Parathyroid adenoma (tissue), 2 donors: ENCODE measurements around the gene SNAP47.

Experiments used
- H2AFZ ChIP-seq: fragments of 300-600 bp; sonication (generic); one replicate; pipeline ENCODE4 v1.7.0; 2017; ENCODE audit warnings: antibody characterized with exemption, mild to moderate bottlenecking
- H3K27ac ChIP-seq: fragments of 300-600 bp; sonication (generic); one replicate; pipeline ENCODE4 v1.7.0; 2017
- H3K27me3 ChIP-seq: fragments of 300-600 bp; sonication (generic); one replicate; pipeline ENCODE4 v1.7.0; 2017; ENCODE audit warnings: low read length; ENCODE audit not compliant: control insufficient read depth, insufficient read depth
- H3K36me3 ChIP-seq: fragments of 300-600 bp; sonication (generic); one replicate; pipeline ENCODE4 v1.7.0; 2017; ENCODE audit warnings: low read length; ENCODE audit not compliant: control insufficient read depth, insufficient read depth
- H3K4me1 ChIP-seq: fragments of 300-600 bp; sonication (generic); one replicate; pipeline ENCODE4 v1.7.0; 2017; ENCODE audit warnings: control low read depth
- H3K4me2 ChIP-seq: fragments of 300-600 bp; sonication (generic); one replicate; pipeline ENCODE4 v1.7.0; 2017; ENCODE audit warnings: low read length
- H3K4me3 ChIP-seq: fragments of 300-600 bp; sonication (generic); one replicate; pipeline ENCODE4 v1.7.0; 2017; ENCODE audit warnings: low read depth, low read length
- H3K79me2 ChIP-seq: fragments of 300-600 bp; sonication (generic); one replicate; pipeline ENCODE4 v1.7.0; 2017; ENCODE audit warnings: control low read depth
- H3K9ac ChIP-seq: fragments of 300-600 bp; sonication (generic); one replicate; pipeline ENCODE4 v1.7.0; 2017; ENCODE audit warnings: mild to moderate bottlenecking
- H3K9me3 ChIP-seq: fragments of 300-600 bp; sonication (generic); one replicate; pipeline ENCODE4 v1.7.0; 2017; ENCODE audit warnings: low read length; ENCODE audit not compliant: control insufficient read depth
- CTCF ChIP-seq: fragments of 300-600 bp; sonication (generic); IDR thresholded peaks from one replicate; pipeline ENCODE4 v1.7.0; 2017; ENCODE audit warnings: antibody characterized with exemption, mild to moderate bottlenecking
- donor health status: primary hyperparathyroidism.

The SNAP47 gene

GRCh38 chr1:227766653-227767277 lies 31.5 kb downstream of the SNAP47 start:
- Histone ChIP-seq H3K27ac (no peak overlapping the region), H3K4me3 (no peak overlapping the region), H3K9ac (no peak overlapping the region), H3K4me2 (no peak overlapping the region), H3K9me3 (no peaks in the 10 kb centered on the region), H3K27me3 (no peaks in the 10 kb centered on the region), H2AFZ (no peak overlapping the region), H3K4me1 (no peaks in the 10 kb centered on the region), H3K36me3 (no peaks in the 10 kb centered on the region), H3K79me2 (peaks cover 3% of the 10 kb centered on the region)
- TF ChIP-seq CTCF: no peak

DNA sequence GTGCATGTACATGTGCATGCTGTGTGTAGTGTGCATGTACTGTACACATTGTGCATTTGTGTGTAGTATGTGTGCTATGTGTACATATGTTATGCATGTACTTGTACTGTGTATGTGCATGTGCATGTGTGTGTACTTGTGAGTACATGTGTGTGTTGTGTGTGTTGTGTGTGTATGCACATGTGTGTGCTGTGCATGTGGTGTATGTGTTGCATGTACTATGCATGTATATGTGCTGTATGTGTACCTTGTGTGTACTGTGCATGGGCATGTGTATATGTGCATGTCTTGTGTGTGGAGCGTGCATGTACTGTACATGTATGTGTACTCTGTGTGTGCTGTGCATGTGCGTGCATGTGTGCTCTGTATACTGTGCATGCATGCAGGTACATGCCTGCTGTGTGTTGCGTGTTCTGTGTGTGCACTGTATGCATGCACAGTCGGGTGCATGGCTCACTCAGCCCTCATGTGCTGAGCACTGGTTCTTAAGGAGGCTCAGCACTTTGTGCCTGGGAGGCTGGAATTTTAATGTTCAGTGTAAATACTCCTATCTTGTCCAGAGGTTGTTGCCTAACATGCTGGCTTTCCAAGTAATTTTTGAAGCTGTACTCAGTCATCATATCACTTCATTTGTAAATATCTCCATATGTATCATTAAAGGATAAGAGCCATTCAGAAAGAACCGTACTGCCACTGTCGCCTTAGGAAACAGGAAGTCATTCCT lies 32.3 kb downstream of the SNAP47 start:
- H3K27ac ChIP-seq: no peak overlapping the region
- H2AFZ ChIP-seq: no peak overlapping the region
- H3K4me3 ChIP-seq: no peak overlapping the region
- H3K4me2 ChIP-seq: no peak overlapping the region
- TF ChIP-seq CTCF: no peak
- no peaks in the 10 kb centered on the region for H3K4me1 ChIP-seq
- no peak overlapping the region for H3K9ac ChIP-seq
- peaks cover 3% of the 10 kb centered on the region for H3K79me2 ChIP-seq
- H3K27me3 ChIP-seq: no peaks in the 10 kb centered on the region
- H3K9me3 ChIP-seq: no peaks in the 10 kb centered on the region
- no peaks in the 10 kb centered on the region for H3K36me3 ChIP-seq

DNA sequence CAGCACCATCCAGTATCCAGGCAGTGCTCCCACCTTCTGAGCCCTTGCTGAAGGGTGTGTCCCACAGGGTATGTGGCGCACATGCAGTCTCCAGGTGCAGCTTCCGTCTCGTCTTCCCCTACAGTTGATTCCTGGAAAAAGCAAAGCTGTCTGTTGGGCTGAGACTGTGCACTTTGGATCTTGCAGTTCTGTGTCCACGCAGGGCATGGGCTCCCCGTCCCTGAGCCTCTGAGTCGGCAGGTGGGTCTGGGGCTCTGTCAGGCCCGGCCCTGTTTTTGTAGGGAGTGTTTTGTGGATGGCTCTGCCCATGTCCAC lies 32.8 kb downstream of the SNAP47 start:
- peaks cover 2% of the 10 kb centered on the region for H3K79me2 ChIP-seq
- H3K36me3 ChIP-seq: no peaks in the 10 kb centered on the region
- no peak overlapping the region for H3K9ac ChIP-seq
- H3K27ac ChIP-seq: no peak overlapping the region
- no peaks in the 10 kb centered on the region for H3K27me3 ChIP-seq
- no peak for TF ChIP-seq CTCF
- H3K4me2 ChIP-seq: no peak overlapping the region
- no peaks in the 10 kb centered on the region for H3K4me1 ChIP-seq
- no peak overlapping the region for H2AFZ ChIP-seq
- no peaks in the 10 kb centered on the region for H3K9me3 ChIP-seq
- H3K4me3 ChIP-seq: no peak overlapping the region

- H3K27ac ChIP-seq: no peak overlapping the region
- no peak for TF ChIP-seq CTCF
- no peaks in the 10 kb centered on the region for H3K36me3 ChIP-seq
Observed at GRCh38 chr1:227768640-227769039, 33.4 kb downstream of the SNAP47 start.

More at GRCh38 chr1:227768640-227769039, 33.4 kb downstream of the SNAP47 start:
- no peak overlapping the region for H3K4me3 ChIP-seq
- H3K9me3 ChIP-seq: no peaks in the 10 kb centered on the region
- H3K27me3 ChIP-seq: no peaks in the 10 kb centered on the region
- H3K9ac ChIP-seq: no peak overlapping the region
- no peaks in the 10 kb centered on the region for H3K79me2 ChIP-seq
- no peak overlapping the region for H3K4me2 ChIP-seq
- H3K4me1 ChIP-seq: no peaks in the 10 kb centered on the region
- H2AFZ ChIP-seq: no peak overlapping the region
